Osteocyte (in vitro differentiated cells): ENCODE data around the gene ZZZ3. TPM values are rescaled to one million over a fixed set of nuclear protein-coding genes. Genes with fewer than 3 reads are reported as not detected.

Experiments used
- DNase-seq: peaks from one replicate; pipeline ENCODE4 v3.0.0; 2021; ENCODE audit warnings: mixed read lengths; ENCODE audit not compliant: unreplicated experiment; ENCODE audit errors: extremely low spot score
- H3K27ac Mint-ChIP-seq: one replicate; pipeline ENCODE4 v1.8.0; 2021; ENCODE audit warnings: mild to moderate bottlenecking, mixed read lengths; ENCODE audit not compliant: unreplicated experiment
- H3K27me3 Mint-ChIP-seq: one replicate; pipeline ENCODE4 v1.8.0; 2021; ENCODE audit warnings: mixed read lengths; ENCODE audit not compliant: unreplicated experiment
- H3K36me3 Mint-ChIP-seq: one replicate; pipeline ENCODE4 v1.8.0; 2021; ENCODE audit warnings: mixed read lengths; ENCODE audit not compliant: unreplicated experiment
- H3K4me1 Mint-ChIP-seq: one replicate; pipeline ENCODE4 v1.8.0; 2021; ENCODE audit warnings: mixed read lengths; ENCODE audit not compliant: unreplicated experiment
- H3K4me3 Mint-ChIP-seq: one replicate; pipeline ENCODE4 v1.8.0; 2021; ENCODE audit warnings: mild to moderate bottlenecking, moderate library complexity, mixed read lengths; ENCODE audit not compliant: unreplicated experiment
- H3K9me3 Mint-ChIP-seq: one replicate; pipeline ENCODE4 v1.8.0; 2021; ENCODE audit warnings: mixed read lengths; ENCODE audit not compliant: unreplicated experiment
- long read RNA-seq: library from polyadenylated mRNA; unstranded; transcript quantifications from one replicate; pipeline ENCODE4 v2.0.0, GENCODE V29; 2021
- total RNA-seq: library from RNA; stranded (reverse); gene quantifications from 2 replicates; pipeline ENCODE4 v1.2.1, GENCODE V29; 2021
- TF ChIP-seq, protein P1 (sequence below): fragments of 200-600 bp; sonication (generic); IDR thresholded peaks from 2 replicates; pipeline ENCODE4 v1.5.0; 2021; ENCODE audit warnings: antibody characterized with exemption, mild to moderate bottlenecking, moderate library complexity

Gene ZZZ3
- total RNA-seq, result 51.5 and 54.3 TPM in 2 replicates
- long read RNA-seq, full-length matches to known transcripts, result 21 of 118 reads
- long read RNA-seq, partial matches to known transcripts, result 33 of 118 reads
- long read RNA-seq, other reads (novel, unspliced or antisense), result 64 of 118 reads

GRCh38 chr1:77682460-77683159 lies at the start of gene ZZZ3:
TSS of gene ZZZ3 (minus strand) at chr1:77682658. CDS start at chr1:77633354, 49,304 bp downstream.
- H3K9me3 Mint-ChIP-seq, result no peaks in the 10 kb centered on the region
- TF ChIP-seq, protein P1, sequence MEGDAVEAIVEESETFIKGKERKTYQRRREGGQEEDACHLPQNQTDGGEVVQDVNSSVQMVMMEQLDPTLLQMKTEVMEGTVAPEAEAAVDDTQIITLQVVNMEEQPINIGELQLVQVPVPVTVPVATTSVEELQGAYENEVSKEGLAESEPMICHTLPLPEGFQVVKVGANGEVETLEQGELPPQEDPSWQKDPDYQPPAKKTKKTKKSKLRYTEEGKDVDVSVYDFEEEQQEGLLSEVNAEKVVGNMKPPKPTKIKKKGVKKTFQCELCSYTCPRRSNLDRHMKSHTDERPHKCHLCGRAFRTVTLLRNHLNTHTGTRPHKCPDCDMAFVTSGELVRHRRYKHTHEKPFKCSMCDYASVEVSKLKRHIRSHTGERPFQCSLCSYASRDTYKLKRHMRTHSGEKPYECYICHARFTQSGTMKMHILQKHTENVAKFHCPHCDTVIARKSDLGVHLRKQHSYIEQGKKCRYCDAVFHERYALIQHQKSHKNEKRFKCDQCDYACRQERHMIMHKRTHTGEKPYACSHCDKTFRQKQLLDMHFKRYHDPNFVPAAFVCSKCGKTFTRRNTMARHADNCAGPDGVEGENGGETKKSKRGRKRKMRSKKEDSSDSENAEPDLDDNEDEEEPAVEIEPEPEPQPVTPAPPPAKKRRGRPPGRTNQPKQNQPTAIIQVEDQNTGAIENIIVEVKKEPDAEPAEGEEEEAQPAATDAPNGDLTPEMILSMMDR, result no peak
- H3K4me1 Mint-ChIP-seq, result peaks cover 38% of the 10 kb centered on the region
- peak; percentile 97 for DNase-seq
- peak within 1 kb of the TSS; percentile 84 for H3K4me3 Mint-ChIP-seq
- H3K36me3 Mint-ChIP-seq, result no peaks in the 10 kb centered on the region
- H3K27ac Mint-ChIP-seq, result peak within 1 kb of the TSS; percentile 98
- H3K27me3 Mint-ChIP-seq, result no peaks in the 10 kb centered on the region

- no peak for DNase-seq
- H3K27me3 Mint-ChIP-seq, result no peaks in the 10 kb centered on the region
- no peak overlapping the region for H3K27ac Mint-ChIP-seq
- no peaks in the 10 kb centered on the region for H3K4me1 Mint-ChIP-seq
- H3K36me3 Mint-ChIP-seq, result peaks cover 47% of the 10 kb centered on the region
- H3K4me3 Mint-ChIP-seq, result no peak overlapping the region
- no peaks in the 10 kb centered on the region for H3K9me3 Mint-ChIP-seq
- TF ChIP-seq, protein P1, result no peak
Measured at GRCh38 chr1:77732090-77732489, 49.6 kb upstream of the ZZZ3 start.

DNA sequence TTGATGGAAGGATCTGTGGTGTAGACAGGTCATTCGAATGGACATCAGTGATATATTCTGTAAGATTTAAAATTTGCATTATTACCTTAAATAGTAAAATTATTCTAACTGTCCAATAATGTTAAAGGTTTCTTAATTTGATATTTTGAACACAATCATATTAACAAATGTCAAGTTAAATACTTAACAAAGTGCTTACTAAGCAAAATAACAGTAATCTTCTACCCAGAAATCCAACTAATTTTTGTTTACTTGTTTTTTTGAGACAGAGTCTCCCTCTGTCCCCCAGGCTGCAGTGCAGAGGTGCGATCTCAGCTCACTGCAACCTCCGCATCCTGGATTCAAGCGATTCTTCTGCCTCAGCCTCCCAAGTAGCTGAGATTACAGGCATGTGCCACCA lies 43.2 kb upstream of the ZZZ3 start:
- H3K36me3 Mint-ChIP-seq, result peaks cover 72% of the 10 kb centered on the region
- no peaks in the 10 kb centered on the region for H3K9me3 Mint-ChIP-seq
- H3K4me1 Mint-ChIP-seq, result no peaks in the 10 kb centered on the region
- H3K27ac Mint-ChIP-seq, result no peak overlapping the region
- H3K4me3 Mint-ChIP-seq, result no peak overlapping the region
- no peak for DNase-seq
- no peaks in the 10 kb centered on the region for H3K27me3 Mint-ChIP-seq
- TF ChIP-seq, protein P1, result no peak

DNA sequence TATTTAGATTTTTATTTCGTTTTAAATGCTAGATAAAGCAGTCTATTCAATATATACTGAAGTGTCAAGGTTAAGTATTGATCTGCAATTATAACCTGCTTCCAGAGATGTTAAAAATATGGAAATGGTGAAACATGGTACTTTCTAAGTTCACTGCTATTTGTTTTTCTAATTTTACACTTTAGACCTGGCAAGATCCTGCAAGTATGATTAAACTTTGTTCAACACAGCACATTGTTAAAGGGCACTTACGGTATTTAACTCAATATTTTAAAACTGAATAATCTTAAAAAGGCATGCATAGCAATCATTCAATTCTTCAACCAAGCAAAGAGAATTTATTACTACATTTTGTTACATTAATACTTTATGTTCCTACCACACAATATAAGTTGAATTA lies 35.7 kb upstream of the ZZZ3 start:
- Mint-ChIP-seq H3K4me1 (no peaks in the 10 kb centered on the region), H3K4me3 (no peak overlapping the region), H3K27me3 (no peaks in the 10 kb centered on the region), H3K9me3 (no peaks in the 10 kb centered on the region), H3K36me3 (peaks cover 60% of the 10 kb centered on the region), H3K27ac (no peak overlapping the region)
- TF ChIP-seq, protein P1, result no peak
- DNase-seq, result no peak

DNA sequence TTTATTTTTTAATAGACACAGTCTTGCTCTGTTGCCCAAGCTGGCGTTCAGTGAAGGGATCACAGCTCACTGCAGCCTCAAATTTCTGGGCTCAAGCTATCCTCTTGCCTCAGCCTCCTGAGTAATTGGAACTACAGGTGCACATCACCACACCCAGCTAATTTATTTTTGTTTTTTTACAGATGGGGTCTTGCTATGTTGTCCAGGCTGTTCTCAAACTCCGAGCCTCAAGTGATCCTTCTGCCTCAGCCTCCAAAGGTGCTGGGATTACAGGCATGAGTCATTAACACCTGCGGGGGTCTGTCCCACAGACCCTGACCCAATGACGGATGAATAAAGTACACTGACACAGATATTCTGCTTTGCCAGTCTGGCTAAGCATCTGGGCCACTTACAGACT lies 33.6 kb upstream of the ZZZ3 start:
- Mint-ChIP-seq H3K27ac (no peak overlapping the region), H3K27me3 (no peaks in the 10 kb centered on the region), H3K9me3 (no peaks in the 10 kb centered on the region), H3K4me1 (no peaks in the 10 kb centered on the region), H3K4me3 (no peak overlapping the region), H3K36me3 (peaks cover 50% of the 10 kb centered on the region)
- no peak for DNase-seq
- TF ChIP-seq, protein P1, result no peak
